HFFc6 (cell line): ENCODE results near the gene PGC. TPM values are rescaled to one million over a fixed set of nuclear protein-coding genes. Genes with fewer than 3 reads are reported as not detected.

Experiments
- DNase-seq: peaks from one replicate; pipeline ENCODE4 v3.0.0-alpha.2; 2018
- H3K27ac Mint-ChIP-seq: 2 replicates; pipeline ENCODE4 v1.8.0; 2020; ENCODE audit warnings: mild to moderate bottlenecking, mixed read lengths
- H3K27me3 Mint-ChIP-seq: 2 replicates; pipeline ENCODE4 v1.8.0; 2021; ENCODE audit warnings: mild to moderate bottlenecking, moderate library complexity, mixed read lengths; ENCODE audit not compliant: insufficient read depth
- H3K36me3 Mint-ChIP-seq: 2 replicates; pipeline ENCODE4 v1.8.0; 2021; ENCODE audit warnings: low read depth, mixed read lengths
- H3K4me1 Mint-ChIP-seq: 2 replicates; pipeline ENCODE4 v1.8.0; 2020; ENCODE audit warnings: low read depth, mixed read lengths
- H3K4me3 Mint-ChIP-seq: 2 replicates; pipeline ENCODE4 v1.8.0; 2020; ENCODE audit warnings: mild to moderate bottlenecking, moderate library complexity, mixed read lengths
- H3K9me3 Mint-ChIP-seq: 2 replicates; pipeline ENCODE4 v1.8.0; 2020; ENCODE audit warnings: mild to moderate bottlenecking, mixed read lengths
- CTCF ChIP-seq: fragments of 200-600 bp; sonication (generic); IDR thresholded peaks from 2 replicates; pipeline ENCODE4 v1.5.0; 2021; ENCODE audit warnings: antibody characterized with exemption, mild to moderate bottlenecking
- total RNA-seq, 6 experiments: library from RNA; stranded (reverse); fragmentation: NEBNext Ultra II Directional; extraction: Animal tissue kit (Norgen Biotek cat#: 25700); gene quantifications; 2 replicates in 1 of 6; 3 replicates in 5 of 6; pipeline ENCODE4 v1.2.3, GENCODE V29; 2021

PGC gene
- total RNA-seq, 6 experiments from 2014 or later: not detected

GRCh38 chr6:41736800-41737555 lies 10.2 kb downstream of the PGC start:
- Mint-ChIP-seq H3K36me3 (no peaks in the 10 kb centered on the region), H3K27ac (no peak overlapping the region), H3K27me3 (peaks cover 11% of the 10 kb centered on the region), H3K4me1 (peaks cover 20% of the 10 kb centered on the region), H3K9me3 (no peaks in the 10 kb centered on the region), H3K4me3 (no peak overlapping the region)
- DNase-seq: no peak
- no peak for TF ChIP-seq CTCF

GRCh38 chr6:41736186-41736733 lies 10.9 kb downstream of the PGC start:
- no peak for DNase-seq
- Mint-ChIP-seq H3K27ac (no peak overlapping the region), H3K36me3 (no peaks in the 10 kb centered on the region), H3K27me3 (peaks cover 11% of the 10 kb centered on the region), H3K4me3 (no peak overlapping the region), H3K9me3 (no peaks in the 10 kb centered on the region), H3K4me1 (peaks cover 25% of the 10 kb centered on the region)
- no peak for TF ChIP-seq CTCF

- Mint-ChIP-seq H3K36me3 (no peaks in the 10 kb centered on the region), H3K4me3 (peak within 1 kb of the TSS; percentile 80), H3K27ac (0 out of 2 replicates have a peak within 1 kb of the TSS, but pooled peaks have one; percentile 46), H3K27me3 (peaks cover 11% of the 10 kb centered on the region), H3K4me1 (peaks cover 32% of the 10 kb centered on the region), H3K9me3 (no peaks in the 10 kb centered on the region)
- TF ChIP-seq CTCF: peak; percentile 89
- DNase-seq: peak; percentile 88
Measured at GRCh38 chr6:41735427-41736185, 11.6 kb downstream of the PGC start, which contains the start of gene TFEB. Gene TFEB (minus strand): TSS chr6:41735608. CDS start chr6:41691213, 44,395 bp downstream.

GRCh38 chr6:41734666-41735426 lies 12.4 kb downstream of the PGC start:
- H3K27me3 Mint-ChIP-seq: peaks cover 7% of the 10 kb centered on the region
- DNase-seq: peak; percentile 53
- no peaks in the 10 kb centered on the region for H3K36me3 Mint-ChIP-seq
- no peak for TF ChIP-seq CTCF
- H3K27ac Mint-ChIP-seq: 0 out of 2 replicates have a peak overlapping the region, but pooled peaks have one; percentile 46
- peaks cover 39% of the 10 kb centered on the region for H3K4me1 Mint-ChIP-seq
- H3K9me3 Mint-ChIP-seq: no peaks in the 10 kb centered on the region
- peak overlapping the region; percentile 80 for H3K4me3 Mint-ChIP-seq
